Heart left ventricle (tissue), 13 donors: ENCODE data around the gene GJB5.

Experiments used
- POLR2A ChIP-seq, 2 donors: fragments of 450-650 bp; IDR thresholded peaks; one replicate each; pipeline ENCODE4 v1.6.1; 2017; ENCODE audit warnings: antibody characterized with exemption in 2 of 2, mild to moderate bottlenecking in 2 of 2, moderate library complexity in 2 of 2
- TF ChIP-seq, protein P1 (sequence below), 12 donors: fragments of 200-600 bp; sonication (generic) in 4 of 12; IDR thresholded peaks; one replicate each; pipeline versions ENCODE4 v1.5.0 to v1.8.0; 2018 to 2022; ENCODE audit warnings: antibody characterized with exemption in 12 of 12, mild to moderate bottlenecking in 5 of 12
- donor health status: ischemic (EF 13 %, LVEDD 7.1; RV severe dilation, severe dysfunction).
- donor health status: DM: no; HTN: yes; CAD: no.
- donor health status: DM: no; HTN: no; CAD: no.
- donor health status: ischemic (EF 25% LVEDD 6.9; RV normal size, moderate dysfunction).
- donor health status: ischemic (EF 25% LVEDD 5.7; RV mildly dilated, moderate dysfunction).
- donor health status: ischemic (EF 35%, LVEDD 5.7; RV mildly dilated, moderate dysfunction).
- donor health status: nonischemic (EF 11% LVEDD 7.7; RV severe dilation, severe dysfunction).
- donor health status: DM: yes; HTN: yes; CAD: no.
- donor health status: PGD.
- donor health status: ischemic (EF 29% LVEDD 5.4; RV normal size, mild dysfunction).
- donor health status: nonischemic (EF 23%, LVEDD 6.1; RV moderate dilation, normal function).

DNA sequence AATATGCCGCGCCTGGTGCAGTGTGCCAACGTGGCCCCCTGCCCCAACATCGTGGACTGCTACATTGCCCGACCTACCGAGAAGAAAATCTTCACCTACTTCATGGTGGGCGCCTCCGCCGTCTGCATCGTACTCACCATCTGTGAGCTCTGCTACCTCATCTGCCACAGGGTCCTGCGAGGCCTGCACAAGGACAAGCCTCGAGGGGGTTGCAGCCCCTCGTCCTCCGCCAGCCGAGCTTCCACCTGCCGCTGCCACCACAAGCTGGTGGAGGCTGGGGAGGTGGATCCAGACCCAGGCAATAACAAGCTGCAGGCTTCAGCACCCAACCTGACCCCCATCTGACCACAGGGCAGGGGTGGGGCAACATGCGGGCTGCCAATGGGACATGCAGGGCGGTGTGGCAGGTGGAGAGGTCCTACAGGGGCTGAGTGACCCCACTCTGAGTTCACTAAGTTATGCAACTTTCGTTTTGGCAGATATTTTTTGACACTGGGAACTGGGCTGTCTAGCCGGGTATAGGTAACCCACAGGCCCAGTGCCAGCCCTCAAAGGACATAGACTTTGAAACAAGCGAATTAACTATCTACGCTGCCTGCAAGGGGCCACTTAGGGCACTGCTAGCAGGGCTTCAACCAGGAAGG, 30.5 kb downstream of the GJB5 start:
- TF ChIP-seq, protein P1, sequence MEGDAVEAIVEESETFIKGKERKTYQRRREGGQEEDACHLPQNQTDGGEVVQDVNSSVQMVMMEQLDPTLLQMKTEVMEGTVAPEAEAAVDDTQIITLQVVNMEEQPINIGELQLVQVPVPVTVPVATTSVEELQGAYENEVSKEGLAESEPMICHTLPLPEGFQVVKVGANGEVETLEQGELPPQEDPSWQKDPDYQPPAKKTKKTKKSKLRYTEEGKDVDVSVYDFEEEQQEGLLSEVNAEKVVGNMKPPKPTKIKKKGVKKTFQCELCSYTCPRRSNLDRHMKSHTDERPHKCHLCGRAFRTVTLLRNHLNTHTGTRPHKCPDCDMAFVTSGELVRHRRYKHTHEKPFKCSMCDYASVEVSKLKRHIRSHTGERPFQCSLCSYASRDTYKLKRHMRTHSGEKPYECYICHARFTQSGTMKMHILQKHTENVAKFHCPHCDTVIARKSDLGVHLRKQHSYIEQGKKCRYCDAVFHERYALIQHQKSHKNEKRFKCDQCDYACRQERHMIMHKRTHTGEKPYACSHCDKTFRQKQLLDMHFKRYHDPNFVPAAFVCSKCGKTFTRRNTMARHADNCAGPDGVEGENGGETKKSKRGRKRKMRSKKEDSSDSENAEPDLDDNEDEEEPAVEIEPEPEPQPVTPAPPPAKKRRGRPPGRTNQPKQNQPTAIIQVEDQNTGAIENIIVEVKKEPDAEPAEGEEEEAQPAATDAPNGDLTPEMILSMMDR (IDR thresholded peaks at IDR 0.05), result no peak
- TF ChIP-seq POLR2A (IDR thresholded peaks at IDR 0.05), result no peak
